H1 (cell line): ENCODE data around the gene LHFPL2. TPM values are rescaled to one million over a fixed set of nuclear protein-coding genes. Genes with fewer than 3 reads are reported as not detected.
A peak's percentile ranks its signal among the peaks of the same experiment; 100 is the strongest.

Experiments
- CTCF ChIA-PET: fragments of 300-600 bp; sonication (Branson Sonifier 250); formaldehyde crosslinking; loops from one replicate; lab custom pipeline; 2021; ENCODE audit not compliant: partially characterized antibody; lab: Charles Lee
- POLR2A ChIA-PET: fragments of 300-600 bp; sonication (Branson Sonifier 250); formaldehyde crosslinking; loops from one replicate; lab custom pipeline; 2021; ENCODE audit warnings: inconsistent platforms; ENCODE audit not compliant: partially characterized antibody; lab: Charles Lee
- DNase-seq, 2 experiments: peaks; one replicate each; pipeline versions ENCODE4 v3.0.0 to v3.0.0-alpha.2; 2010 to 2022; ENCODE audit warnings: low spot score in 2 of 2, low read depth in 1 of 2, mixed read lengths in 1 of 2
- FAIRE-seq: peaks from 2 replicates; lab custom pipeline; 2011; peaks lifted over from hg19 to GRCh38; lab: Jason Lieb, UNC
- H2AFZ ChIP-seq: 2 replicates; pipeline ENCODE4 v1.8.1; 2012; ENCODE audit warnings: low read length, inconsistent platforms
- H2AK5ac ChIP-seq: 2 replicates; pipeline ENCODE4 v1.6.1; 2013; ENCODE audit warnings: low read depth, low read length
- H2BK120ac ChIP-seq: replicated peaks from 2 replicates; pipeline ENCODE3; 2013; ENCODE audit warnings: low read depth, low read length, inconsistent platforms
- H2BK12ac ChIP-seq: 2 replicates; pipeline ENCODE4 v1.6.1; 2013; ENCODE audit warnings: low read depth, low read length
- H2BK15ac ChIP-seq: 2 replicates; pipeline ENCODE4 v1.6.1; 2013; ENCODE audit warnings: low read length
- H2BK20ac ChIP-seq: 2 replicates; pipeline ENCODE4 v1.6.1; 2013; ENCODE audit warnings: low read length
- H2BK5ac ChIP-seq: 2 replicates; pipeline ENCODE4 v1.6.1; 2013; ENCODE audit warnings: low read depth, low read length
- H3K14ac ChIP-seq: 2 replicates; pipeline ENCODE4 v1.6.1; 2013; ENCODE audit warnings: inconsistent platforms; ENCODE audit not compliant: insufficient read length
- H3K18ac ChIP-seq: 2 replicates; pipeline ENCODE4 v1.6.1; 2013; ENCODE audit warnings: low read length; ENCODE audit errors: extremely low read depth
- H3K23ac ChIP-seq: 2 replicates; pipeline ENCODE4 v1.6.1; 2013; ENCODE audit warnings: inconsistent platforms; ENCODE audit not compliant: insufficient read length
- H3K23me2 ChIP-seq: 2 replicates; pipeline ENCODE4 v1.6.1; 2013; ENCODE audit warnings: low read depth, low read length
- H3K27ac ChIP-seq: 2 replicates; pipeline ENCODE4 v1.6.1; 2011; ENCODE audit warnings: low read depth, low read length, inconsistent platforms
- H3K27me3 ChIP-seq, 4 experiments: replicated peaks in 1 of 4; 1 replicate in 1 of 4; 2 replicates in 3 of 4; pipeline versions ENCODE4 v1.6.1 to v1.8.1; 2011 to 2013; ENCODE audit warnings: low read length in 3 of 4, mild to moderate bottlenecking in 3 of 4, inconsistent platforms in 2 of 4, mixed read lengths in 2 of 4, moderate library complexity in 1 of 4; ENCODE audit not compliant: control insufficient read depth in 3 of 4, insufficient read depth in 3 of 4; ENCODE audit errors: extremely low read depth in 1 of 4
- H3K36me3 ChIP-seq, 4 experiments: 2 replicates each; pipeline versions ENCODE4 v1.6.1 to v1.8.1; 2011 to 2013; ENCODE audit warnings: mild to moderate bottlenecking in 4 of 4, low read length in 3 of 4, moderate library complexity in 2 of 4, control low read depth in 1 of 4, inconsistent platforms in 1 of 4; ENCODE audit not compliant: insufficient read depth in 4 of 4, control insufficient read depth in 2 of 4
- H3K4ac ChIP-seq: replicated peaks from 2 replicates; pipeline ENCODE3; 2013; ENCODE audit warnings: low read length, low read depth, mixed read lengths, inconsistent platforms; ENCODE audit not compliant: insufficient read length
- H3K4me1 ChIP-seq, 4 experiments: replicated peaks in 1 of 4; 1 replicate in 1 of 4; 2 replicates in 3 of 4; pipeline versions ENCODE4 v1.6.1 to v1.8.1; 2011 to 2013; ENCODE audit warnings: low read length in 3 of 4, inconsistent platforms in 2 of 4, mixed read lengths in 1 of 4; ENCODE audit not compliant: insufficient read depth in 4 of 4, control insufficient read depth in 3 of 4
- H3K4me2 ChIP-seq, 2 experiments: 2 replicates each; pipeline versions ENCODE4 v1.6.1 to v1.8.1; 2011 to 2013; ENCODE audit warnings: low read depth in 2 of 2, low read length in 2 of 2, control low read depth in 1 of 2, inconsistent platforms in 1 of 2, mild to moderate bottlenecking in 1 of 2; ENCODE audit not compliant: insufficient read depth in 1 of 2
- H3K4me3 ChIP-seq, 4 experiments: fragments of 200-600, 300-600 bp in 1 of 4; sonication (generic), shearing (Covaris generic), sonication (Bioruptor Twin) in 1 of 4; 2 replicates each; pipeline versions ENCODE4 v1.5.1 to v1.8.1; 2011 to 2016; ENCODE audit warnings: low read length in 4 of 4, low read depth in 3 of 4, control low read depth in 2 of 4, inconsistent platforms in 2 of 4, mild to moderate bottlenecking in 2 of 4, mixed read lengths in 1 of 4, moderate library complexity in 1 of 4; ENCODE audit not compliant: insufficient read depth in 2 of 4; ENCODE audit errors: extremely low read depth in 1 of 4
- H3K56ac ChIP-seq: replicated peaks from 2 replicates; pipeline ENCODE3; 2013; ENCODE audit warnings: low read depth, mild to moderate bottlenecking, mixed read lengths, low read length, inconsistent platforms; ENCODE audit not compliant: insufficient read length
- H3K79me1 ChIP-seq: 2 replicates; pipeline ENCODE4 v1.6.1; 2013; ENCODE audit warnings: low read depth, low read length, control low read depth
- H3K79me2 ChIP-seq, 2 experiments: 2 replicates each; pipeline versions ENCODE4 v1.6.1 to v1.8.1; 2012 to 2013; ENCODE audit warnings: low read length in 2 of 2, mild to moderate bottlenecking in 2 of 2, inconsistent platforms in 1 of 2; ENCODE audit not compliant: insufficient read depth in 2 of 2, control insufficient read depth in 1 of 2
- H3K9ac ChIP-seq, 4 experiments: replicated peaks in 1 of 4; 1 replicate in 1 of 4; 2 replicates in 3 of 4; pipeline versions ENCODE4 v1.6.1 to v1.8.1; 2011 to 2013; ENCODE audit warnings: low read depth in 3 of 4, low read length in 3 of 4, control low read depth in 2 of 4, mild to moderate bottlenecking in 2 of 4, moderate library complexity in 2 of 4, inconsistent platforms in 1 of 4; ENCODE audit errors: extremely low read depth in 1 of 4
- H3K9me3 ChIP-seq, 2 experiments: 2 replicates each; pipeline versions ENCODE4 v1.6.1 to v1.8.1; 2012 to 2013; ENCODE audit warnings: mild to moderate bottlenecking in 2 of 2, moderate library complexity in 2 of 2, control low read depth in 1 of 2, inconsistent platforms in 1 of 2, low read depth in 1 of 2, low read length in 1 of 2, mixed read lengths in 1 of 2; ENCODE audit not compliant: insufficient read depth in 2 of 2
- H4K20me1 ChIP-seq, 2 experiments: replicated peaks in 1 of 2; 2 replicates each; pipeline versions ENCODE3 to v1.8.1; 2011 to 2013; ENCODE audit warnings: inconsistent platforms in 2 of 2, low read length in 2 of 2, mild to moderate bottlenecking in 1 of 2; ENCODE audit not compliant: insufficient read depth in 2 of 2, control insufficient read depth in 1 of 2
- H4K5ac ChIP-seq: 2 replicates; pipeline ENCODE4 v1.6.1; 2013; ENCODE audit warnings: low read length, low read depth, mixed read lengths, inconsistent platforms; ENCODE audit not compliant: insufficient read length
- H4K8ac ChIP-seq: 2 replicates; pipeline ENCODE4 v1.8.0; 2013; ENCODE audit warnings: mild to moderate bottlenecking, moderate library complexity, low read length, inconsistent platforms; ENCODE audit not compliant: insufficient read depth; ENCODE audit errors: extremely low read depth
- H4K91ac ChIP-seq: replicated peaks from 2 replicates; pipeline ENCODE3; 2013; ENCODE audit warnings: low read length, mixed read lengths, inconsistent platforms; ENCODE audit not compliant: insufficient read length
- BRCA1 ChIP-seq: IDR thresholded peaks from 2 replicates; pipeline ENCODE4 v1.6.1; 2012; ENCODE audit warnings: low read depth, low read length, improper control_type of control experiment
- CREB1 ChIP-seq: IDR thresholded peaks from 2 replicates; pipeline ENCODE4 v1.6.1; 2012; ENCODE audit warnings: inconsistent platforms
- EP300 ChIP-seq, 2 experiments: IDR thresholded peaks; 1 replicate in 1 of 2; 2 replicates in 1 of 2; pipeline ENCODE4 v1.6.1; 2011 to 2012; ENCODE audit warnings: low read depth in 2 of 2, low read length in 2 of 2, mild to moderate bottlenecking in 2 of 2, borderline replicate concordance in 1 of 2, inconsistent platforms in 1 of 2, moderate library complexity in 1 of 2
- GABPA ChIP-seq: IDR thresholded peaks from 2 replicates; pipeline ENCODE4 v1.6.1; 2011; ENCODE audit warnings: mild to moderate bottlenecking, low read length, moderate library complexity, borderline replicate concordance; ENCODE audit not compliant: insufficient read depth
- KDM4A ChIP-seq: IDR thresholded peaks from one replicate; pipeline ENCODE4 v1.7.1; 2012; ENCODE audit warnings: low read depth, mild to moderate bottlenecking, moderate library complexity, low read length, inconsistent platforms; ENCODE audit not compliant: severe bottlenecking
- MAFK ChIP-seq: IDR thresholded peaks from 2 replicates; pipeline ENCODE4 v1.6.1; 2012; ENCODE audit warnings: low read depth, mild to moderate bottlenecking, improper control_type of control experiment, low read length
- PHF8 ChIP-seq: fragments of 200-600 bp; sonication (generic); conservative IDR thresholded peaks from 2 replicates; pipeline ENCODE4 v1.7.1; 2012; ENCODE audit warnings: low read depth, mild to moderate bottlenecking, inconsistent platforms, low read length, moderate library complexity
- POU5F1 ChIP-seq: IDR thresholded peaks from 2 replicates; pipeline ENCODE4 v1.6.1; 2011; ENCODE audit warnings: low read depth, mild to moderate bottlenecking, low read length, moderate library complexity
- RXRA ChIP-seq: IDR thresholded peaks from 2 replicates; pipeline ENCODE4 v1.6.1; 2011; ENCODE audit warnings: low read depth, mild to moderate bottlenecking, low read length, moderate library complexity; ENCODE audit not compliant: insufficient read depth
- TCF12 ChIP-seq: IDR thresholded peaks from 2 replicates; pipeline ENCODE4 v1.6.1; 2011; ENCODE audit warnings: low read depth, mild to moderate bottlenecking, low read length
- YY1 ChIP-seq: IDR thresholded peaks from 2 replicates; pipeline ENCODE4 v1.6.1; 2011; ENCODE audit warnings: low read depth, mild to moderate bottlenecking, low read length
- WGBS, 2 experiments: shearing (Covaris generic) in 1 of 2; methylation state at CpG; one replicate each; pipeline versions ENCODE4 v1.1.6 to v1.1.7; 2013 to 2015; ENCODE audit warnings: low lambda C conversion rate in 2 of 2, mixed read lengths in 2 of 2, inconsistent platforms in 1 of 2, low coverage in 1 of 2, missing lambda C conversion rate in 1 of 2; ENCODE audit not compliant: insufficient replicate concordance in 2 of 2, insufficient coverage in 1 of 2, insufficient read length in 1 of 2; ENCODE audit errors: extremely low coverage in 1 of 2, missing lambda C conversion rate in 1 of 2; 5-methylcytosine and 5-hydroxymethylcytosine counted together
- polyA plus RNA-seq, 7 experiments: library from polyadenylated mRNA; depleted of rRNA in 3 of 7; stranded (reverse) in 5 of 7; unstranded in 2 of 7; fragments of >200 nt in 5 of 7; fragments of 200-250 nt in 2 of 7; gene quantifications; 1 replicate in 5 of 7; 2 replicates in 1 of 7; 4 replicates in 1 of 7; pipeline versions ENCODE4 v1.2.1 to v1.2.3, GENCODE V29; 2011 to 2013; ENCODE audit warnings: missing spikeins in 2 of 7, mixed read lengths in 2 of 7
- total RNA-seq: library from RNA; stranded (reverse); fragmentation: NEBNext Ultra II Directional; extraction: Animal tissue kit (Norgen Biotek cat#: 25700); gene quantifications from 2 replicates; pipeline ENCODE4 v1.2.1, GENCODE V29; 2021

Gene LHFPL2
- total and polyA plus RNA-seq, 2 of the 8 experiments (the other 6 are each of a cell fraction or from before 2014, with no cell fraction given), result 9.6 to 43.0 TPM

DNA sequence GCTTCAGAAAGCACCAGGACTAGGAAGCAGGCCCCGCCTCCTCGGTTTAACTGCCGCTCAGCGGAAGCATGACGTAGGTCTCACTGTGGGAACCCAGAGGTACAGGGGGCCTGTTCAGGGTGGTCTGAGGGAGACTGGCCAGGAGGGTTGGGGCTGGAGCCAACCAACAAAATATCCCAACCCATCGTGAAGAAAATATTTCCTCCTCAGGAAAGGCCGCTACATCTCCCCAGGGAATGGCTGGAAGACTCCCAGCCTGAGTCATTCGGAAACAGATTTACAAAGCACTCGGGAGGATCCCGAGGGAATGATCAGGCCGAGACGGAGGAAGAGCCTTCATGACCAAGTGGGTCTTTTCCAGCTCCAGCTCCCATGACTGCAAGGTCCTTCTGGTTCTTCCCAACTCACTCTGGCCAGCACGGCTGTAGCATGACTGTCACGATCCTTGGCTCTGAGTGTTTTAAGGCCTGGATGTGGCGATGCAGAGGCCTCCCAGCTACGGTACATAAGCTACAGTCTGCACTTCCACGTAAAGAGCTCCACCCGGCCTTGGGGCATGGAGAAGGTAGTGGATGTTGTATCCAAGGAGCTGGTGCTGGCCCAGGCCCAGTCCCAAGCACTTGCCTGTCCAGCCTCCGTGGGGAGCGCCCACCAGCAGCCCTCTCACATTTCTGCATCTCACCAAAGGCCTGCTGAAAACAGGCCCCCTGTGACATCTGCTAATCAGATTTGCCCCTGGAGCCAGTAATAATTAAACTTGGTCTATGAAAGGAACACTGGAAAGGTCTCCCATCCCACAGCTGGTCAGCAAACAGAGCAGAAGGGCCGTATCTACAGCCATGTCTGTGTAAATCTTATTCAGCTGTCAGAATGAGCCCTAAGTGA, 100.6 kb downstream of the LHFPL2 start:
- POLR2A ChIA-PET, result interaction anchor here (0.7 kb wide), 1 partner anchor 102 kb away, joined by 3 read pairs; no protein-coding TSS in a partner anchor
- H3K18ac ChIP-seq, result no peak overlapping the region
- no peak overlapping the region for H3K4me2 ChIP-seq
- H4K8ac ChIP-seq, result no peak overlapping the region
- H2BK5ac ChIP-seq, result peak overlapping the region; percentile 22; the same call in 1 of the 2 replicates
- H3K79me2 ChIP-seq, result peaks cover 0 to 23% of the 10 kb centered on the region in 2 experiments; a peak in 2 of 4 replicates
- no peaks in the 10 kb centered on the region for H3K27me3 ChIP-seq
- no peaks in the 10 kb centered on the region for H4K20me1 ChIP-seq
- peaks cover 0 to 5% (median 0%) of the 10 kb centered on the region in 4 experiments; a peak in 1 of 8 replicates for H3K36me3 ChIP-seq
- H2BK15ac ChIP-seq, result no peak overlapping the region
- no peak overlapping the region for H3K27ac ChIP-seq
- H3K9ac ChIP-seq, result no peak overlapping the region
- no peak overlapping the region for H2BK20ac ChIP-seq
- H3K56ac ChIP-seq, result no peak overlapping the region
- TF ChIP-seq YY1, result no peak
- TF ChIP-seq GABPA, result no peak
- no peak for TF ChIP-seq EP300 (IDR thresholded peaks at IDR 0.05; ENCODE audit: borderline replicate concordance in 1 of 2, low read depth in 2 of 2, low read length in 2 of 2)
- no peak for TF ChIP-seq POU5F1
- TF ChIP-seq BRCA1, result no peak
- no peak for TF ChIP-seq RXRA
- TF ChIP-seq KDM4A, result no peak
- no peak for TF ChIP-seq CREB1
- TF ChIP-seq TCF12, result no peak
- TF ChIP-seq MAFK, result no peak
- TF ChIP-seq PHF8, result no peak
- peaks cover 0 to 14% (median 11%) of the 10 kb centered on the region in 4 experiments; a peak in 6 of 7 replicates for H3K4me1 ChIP-seq
- DNase-seq, result no peak
- H2AK5ac ChIP-seq, result 0 out of 2 replicates have a peak overlapping the region, but pooled peaks have one; percentile 7
- H3K23me2 ChIP-seq, result peaks cover 1% of the 10 kb centered on the region; the same call in 1 of the 2 replicates
- H3K14ac ChIP-seq, result no peak overlapping the region
- H3K4me3 ChIP-seq, result no peak overlapping the region
- no peak for FAIRE-seq
- H3K79me1 ChIP-seq, result peaks cover 5% of the 10 kb centered on the region; the same call in 1 of the 2 replicates
- H2BK120ac ChIP-seq, result no peak overlapping the region
- H4K5ac ChIP-seq, result no peak overlapping the region
- peak overlapping the region; percentile 13 for H4K91ac ChIP-seq
- no peak overlapping the region for H2BK12ac ChIP-seq
- 85% methylated on average over 21 of the region's 21 CpGs; no CpG with 5 or more reads in 1 of the 2 experiments for WGBS, 2 experiments
- peaks cover 0 to 7% of the 10 kb centered on the region in 2 experiments; a peak in 2 of 4 replicates for H3K9me3 ChIP-seq
- no peak overlapping the region for H2AFZ ChIP-seq
- CTCF ChIA-PET, result interaction anchor here (0.9 to 1.5 kb wide), 2 partner anchors 11 to 15 kb away, joined by 3 to 5 read pairs; no protein-coding TSS in a partner anchor
- no peak overlapping the region for H3K4ac ChIP-seq
- no peak overlapping the region for H3K23ac ChIP-seq
